Measurements from ENCODE around the gene HMCN2. TPM values are rescaled to one million over a fixed set of nuclear protein-coding genes. Genes with fewer than 3 reads are reported as not detected.

Gene HMCN2
- total RNA-seq, 1 experiment from 2014 or later: 8.6 TPM

GRCh38 chr9:130431536-130432303, 166.2 kb downstream of the HMCN2 start:
- H3K27me3 ChIP-seq (ENCODE audit: insufficient read depth, low read length): no peaks in the 10 kb centered on the region; the same call in 1 of the 2 replicates
- H3K23me2 ChIP-seq (ENCODE audit: insufficient read length, low read depth, low read length, poor library complexity, severe bottlenecking): peaks cover 4% of the 10 kb centered on the region
- no peaks in the 10 kb centered on the region for H3K79me2 ChIP-seq (ENCODE audit: insufficient read depth, low read length)
- H2AFZ ChIP-seq (ENCODE audit: low read length): no peak overlapping the region
- no peak overlapping the region for H3K27ac ChIP-seq (ENCODE audit: insufficient read length, low read depth, low read length)
- H2BK5ac ChIP-seq (ENCODE audit: insufficient read length, low read length): no peak overlapping the region
- no peak overlapping the region for H2BK20ac ChIP-seq (ENCODE audit: low read depth, low read length, poor library complexity, severe bottlenecking)
- no peak overlapping the region for H2BK120ac ChIP-seq (ENCODE audit: low read depth, low read length, poor library complexity, severe bottlenecking)
- Mint-ChIP-seq H3K4me3 (no peak overlapping the region), H3K27ac (no peak overlapping the region), H3K4me1 (peaks cover 10 to 12% of the 10 kb centered on the region in 2 experiments), H3K9me3 (no peaks in the 10 kb centered on the region; a peak in 1 of 5 replicates), H3K27me3 (ENCODE audit: low read depth) (peaks cover 46% of the 10 kb centered on the region), H3K36me3 (ENCODE audit: insufficient read depth in 1 of 3, low read depth in 3 of 3) (peaks cover 0 to 5% (median 2%) of the 10 kb centered on the region in 3 experiments; a peak in 2 of 7 replicates)
- H2BK12ac ChIP-seq (ENCODE audit: insufficient read length, low read depth, low read length): no peak overlapping the region
- H3K79me1 ChIP-seq (ENCODE audit: insufficient read depth, low read depth, low read length, poor library complexity, severe bottlenecking): no peaks in the 10 kb centered on the region
- no peak overlapping the region for H2AK5ac ChIP-seq (ENCODE audit: insufficient read length, low read length)
- no peak for DNase-seq
- no peak overlapping the region for H2BK15ac ChIP-seq (ENCODE audit: low read depth, low read length)
- no peak for TF ChIP-seq CTCF (conservative IDR thresholded peaks at IDR 0.05)
- no peak overlapping the region for H3K23ac ChIP-seq (ENCODE audit: insufficient read length, low read depth, low read length)
- no peak overlapping the region for H4K5ac ChIP-seq (ENCODE audit: insufficient read length, low read depth, low read length)
- H3K9ac ChIP-seq (ENCODE audit: extremely low read depth, insufficient read length, low read length): no peak overlapping the region
- H3K56ac ChIP-seq (ENCODE audit: insufficient read length, low read depth, low read length): no peak overlapping the region
- H3K4me1 ChIP-seq (ENCODE audit: insufficient read depth, low read length): no peaks in the 10 kb centered on the region
- no CpG with 5 or more reads among the region's 17 CpGs for whole genome bisulfite sequencing (ENCODE audit: extremely low coverage, insufficient read length, low lambda C conversion rate)
- H3K4ac ChIP-seq (ENCODE audit: low read depth, low read length): no peak overlapping the region
- H3T11ph ChIP-seq (ENCODE audit: low read length): no peak overlapping the region
- H3K18ac ChIP-seq (ENCODE audit: insufficient read length, low read depth, low read length): no peak overlapping the region
- no peak overlapping the region for H4K91ac ChIP-seq (ENCODE audit: insufficient read length, low read depth, low read length)
- H3K9me3 ChIP-seq (ENCODE audit: control insufficient read depth, low read depth, low read length): no peaks in the 10 kb centered on the region
- H3K4me2 ChIP-seq (ENCODE audit: insufficient read depth, insufficient read length, low read length): no peak overlapping the region
- H4K8ac ChIP-seq (replicated peaks; ENCODE audit: insufficient read length, low read depth, low read length): no peak overlapping the region
- no peaks in the 10 kb centered on the region for H4K20me1 ChIP-seq (ENCODE audit: control insufficient read depth, insufficient read depth, insufficient read length)
- H3K14ac ChIP-seq (ENCODE audit: insufficient read depth, low read length): no peak overlapping the region

All from H9 (cell line).